GM19372 (cell line): ENCODE measurements around the gene ARHGEF12.

ENCODE experiments used
- ATAC-seq: cut with Tn5 transposase; IDR thresholded peaks from one replicate; pipeline ENCODE4 v1.9.1; 2021; ENCODE audit warnings: mild to moderate bottlenecking, low read depth, moderate library complexity; ENCODE audit not compliant: unreplicated experiment

The ARHGEF12 gene

DNA sequence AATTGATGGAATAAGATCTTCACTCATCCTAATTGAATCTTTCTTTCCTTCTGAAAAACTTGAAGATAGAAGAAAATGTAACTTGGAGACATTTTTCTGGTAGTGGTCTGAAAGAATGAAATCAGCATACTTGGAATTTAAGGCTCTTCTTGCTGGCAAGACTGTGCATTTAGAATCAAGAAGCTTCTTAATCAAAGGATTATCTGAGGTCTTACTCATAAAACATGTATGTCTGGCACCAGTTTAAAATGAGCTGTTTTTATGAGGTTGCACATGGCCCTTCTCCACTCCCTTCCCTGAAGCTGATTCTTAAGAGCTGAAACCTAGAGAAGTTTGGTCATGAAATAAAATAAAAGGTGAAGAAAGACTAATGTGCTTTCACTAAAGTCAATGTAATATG, 77.3 kb downstream of the ARHGEF12 start:
- ATAC-seq: no peak

- no peak for ATAC-seq
These were observed 84.4 kb downstream of the ARHGEF12 start for GRCh38 chr11:120420572-120420971.

DNA sequence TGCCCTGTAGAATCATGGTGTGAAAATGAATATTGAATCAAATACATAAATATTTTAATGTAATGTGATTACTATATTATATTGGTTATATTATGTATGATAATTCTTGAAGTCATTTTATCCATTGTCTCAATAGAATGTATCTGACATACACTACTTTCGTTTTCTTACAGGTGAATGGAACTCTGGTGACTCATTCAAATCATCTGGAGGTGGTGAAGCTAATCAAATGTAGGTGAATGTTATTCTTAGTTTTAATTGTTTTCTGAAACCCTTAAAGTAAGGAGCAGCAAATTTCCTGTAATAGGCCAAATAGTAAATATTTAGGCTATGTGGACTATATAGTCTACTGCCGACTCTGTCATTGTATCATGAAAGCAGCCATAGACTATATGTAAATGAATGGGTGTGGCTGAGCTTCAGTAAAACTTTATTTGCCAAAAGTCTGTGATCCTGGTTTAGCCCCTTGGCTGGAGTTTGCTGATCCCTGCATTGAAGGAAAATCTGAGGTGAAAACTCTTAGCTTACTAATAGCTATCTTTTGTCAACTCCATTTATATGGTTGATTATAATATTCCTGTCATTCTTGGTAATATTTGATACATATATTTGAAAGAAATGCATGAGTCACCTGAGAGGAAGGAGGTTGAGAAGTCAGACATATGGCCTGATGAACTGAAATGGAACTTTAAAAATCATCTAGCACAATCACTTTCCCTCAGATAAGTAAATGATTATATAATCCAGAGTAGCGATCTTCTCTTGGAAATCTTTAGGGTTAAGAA, 88.2 kb downstream of the ARHGEF12 start:
- no peak for ATAC-seq

DNA sequence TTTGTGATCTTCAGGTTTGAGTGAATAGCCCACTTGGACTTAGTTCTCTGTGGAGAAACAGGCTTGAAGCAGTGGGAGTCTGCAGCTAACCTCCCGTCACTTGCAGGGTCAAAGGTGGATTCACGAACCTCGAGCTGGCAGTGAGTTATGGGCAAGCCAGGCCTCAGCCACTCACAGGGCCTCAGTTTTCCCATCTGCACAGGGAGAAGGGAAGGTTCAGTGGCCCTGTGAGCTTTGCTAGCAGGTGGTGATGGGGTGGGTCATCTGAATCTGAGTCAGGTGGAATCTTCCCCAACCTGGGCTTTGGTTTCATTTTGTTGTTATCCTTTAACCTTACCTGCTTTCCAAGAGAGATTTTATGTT, 88.7 kb downstream of the ARHGEF12 start:
- ATAC-seq: no peak

DNA sequence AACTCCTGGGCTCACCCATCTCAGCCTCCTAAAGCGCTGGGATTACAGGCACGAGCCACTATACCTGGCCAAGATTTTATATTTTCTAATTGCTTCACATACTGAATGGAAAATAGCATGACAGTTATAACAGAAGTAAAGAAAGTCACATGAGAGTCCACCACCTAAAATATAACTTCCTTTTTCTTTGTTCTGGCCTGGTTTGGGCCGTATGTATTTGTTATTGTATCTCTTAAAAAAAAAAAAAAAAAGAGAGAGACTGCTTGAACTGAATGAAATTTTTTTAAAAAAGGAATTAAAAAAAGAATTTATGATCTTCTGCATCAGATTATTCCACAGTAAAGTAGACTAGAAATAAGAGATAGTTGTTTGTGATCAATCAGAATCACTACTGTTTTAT, 89.3 kb downstream of the ARHGEF12 start:
- ATAC-seq: no peak

GRCh38 chr11:120430146-120430545, 93.9 kb downstream of the ARHGEF12 start:
- ATAC-seq: no peak

- ATAC-seq: no peak
These were observed 95.4 kb downstream of the ARHGEF12 start for GRCh38 chr11:120431633-120432032.

GRCh38 chr11:120432056-120433018, 96.1 kb downstream of the ARHGEF12 start:
- ATAC-seq: no peak

DNA sequence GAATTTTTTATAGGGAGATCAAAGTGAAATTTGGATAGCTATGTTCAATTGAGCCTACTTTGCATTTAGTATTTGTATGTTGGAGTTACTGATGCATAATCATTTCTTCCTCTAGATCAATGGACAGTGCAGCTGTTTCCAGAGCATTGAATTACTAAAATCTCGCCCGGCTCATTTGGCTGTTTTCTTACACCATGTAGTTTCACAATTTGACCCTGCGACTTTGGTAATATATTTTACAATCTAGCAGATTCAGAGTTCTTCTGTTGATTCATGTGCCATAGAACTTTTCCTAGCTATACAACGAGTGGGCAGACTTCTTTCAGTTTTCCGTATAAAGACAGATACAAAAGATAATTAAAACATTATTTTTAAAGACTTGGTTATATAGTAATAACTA, 105.4 kb downstream of the ARHGEF12 start:
- no peak for ATAC-seq

GRCh38 chr11:120442031-120442430, 105.8 kb downstream of the ARHGEF12 start:
- no peak for ATAC-seq

DNA sequence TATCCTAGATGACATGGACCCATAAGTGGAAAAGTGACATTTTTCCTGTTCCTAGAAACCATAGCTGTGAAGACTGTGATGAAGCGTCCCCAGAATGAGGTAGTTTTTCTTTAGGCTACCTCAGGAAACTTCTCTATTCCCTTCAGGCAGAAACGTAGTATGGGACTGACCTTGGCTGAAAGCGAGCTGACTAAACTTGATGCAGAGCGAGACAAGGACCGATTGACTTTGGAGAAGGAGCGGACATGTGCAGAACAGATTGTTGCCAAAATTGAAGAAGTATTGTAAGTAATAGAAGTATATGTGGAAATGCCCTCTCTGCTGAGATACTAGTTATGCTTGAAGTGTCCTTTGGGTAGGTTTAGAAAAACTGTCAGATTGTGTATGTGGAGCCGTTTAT, 110.6 kb downstream of the ARHGEF12 start:
- ATAC-seq: no peak

- no peak for ATAC-seq
These were observed 112.0 kb downstream of the ARHGEF12 start for GRCh38 chr11:120448240-120448639.

- no peak for ATAC-seq
These were observed 119.3 kb downstream of the ARHGEF12 start for GRCh38 chr11:120455487-120455886.

GRCh38 chr11:120457996-120458395, 121.8 kb downstream of the ARHGEF12 start:
- no peak for ATAC-seq

- ATAC-seq: no peak
These were observed 126.6 kb downstream of the ARHGEF12 start for GRCh38 chr11:120462825-120463224.

- no peak for ATAC-seq
These were observed 129.8 kb downstream of the ARHGEF12 start for GRCh38 chr11:120465921-120466534.

GRCh38 chr11:120467627-120468026, 131.4 kb downstream of the ARHGEF12 start:
- no peak for ATAC-seq

DNA sequence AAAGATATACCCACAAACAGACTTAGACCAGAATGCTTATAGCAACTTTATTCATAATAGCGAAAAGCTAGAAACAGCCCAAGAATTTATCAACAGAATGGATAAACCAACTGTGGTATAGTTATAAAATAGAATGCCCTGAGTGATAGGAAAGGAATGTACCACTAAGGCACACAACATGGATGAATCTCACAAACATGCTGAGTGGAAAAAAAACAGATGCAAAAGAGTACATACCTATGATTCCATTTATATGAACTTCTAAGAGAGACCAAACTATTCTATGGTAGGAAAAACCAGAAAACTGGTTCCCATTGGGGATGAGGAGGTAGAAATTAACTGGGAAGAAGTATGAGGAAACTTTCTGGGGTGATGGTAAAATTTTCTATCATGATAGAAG, 134.9 kb downstream of the ARHGEF12 start:
- ATAC-seq: no peak

- no peak for ATAC-seq
These were observed 135.8 kb downstream of the ARHGEF12 start for GRCh38 chr11:120471994-120472393.

DNA sequence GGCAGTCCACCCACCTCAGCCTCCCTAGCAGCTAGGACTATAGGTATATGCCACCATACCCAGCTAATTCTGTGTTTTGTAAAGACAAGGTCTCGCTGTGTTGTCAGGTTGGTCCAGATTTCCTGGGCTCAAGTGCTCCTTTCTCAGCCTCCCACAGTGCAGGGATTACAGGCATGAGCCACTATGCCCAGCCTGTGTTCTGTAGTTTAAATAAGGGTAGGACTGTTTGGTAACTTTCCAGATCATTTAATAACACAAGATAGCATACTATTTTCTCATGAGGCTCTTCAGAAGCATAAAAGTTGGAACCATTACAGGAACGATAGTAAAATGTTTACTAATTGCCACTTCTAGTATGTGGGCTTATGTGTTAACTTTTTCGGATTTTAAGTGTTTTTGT, 137.3 kb downstream of the ARHGEF12 start:
- ATAC-seq: no peak

GRCh38 chr11:120482149-120482548, 145.9 kb downstream of the ARHGEF12 start:
- ATAC-seq: no peak
